OCI-LY3 (cell line): ENCODE measurements around the gene TBX5.

Experiments used
- CTCF ChIP-seq: fragments of 200-600, 300-600 bp; sonication (generic); IDR thresholded peaks from 2 replicates; pipeline ENCODE4 v1.5.1; 2014; ENCODE audit warnings: antibody characterized with exemption, low read length, low read depth
- EZH2phosphoT487 ChIP-seq: fragments of 200-600 bp; shearing (Covaris generic); IDR thresholded peaks from 2 replicates; pipeline ENCODE4 v1.6.1; 2018; ENCODE audit warnings: antibody characterized with exemption, mixed run types, low read depth

GRCh38 chr12:114396869-114397719 lies 8.8 kb downstream of the TBX5 start:
- TF ChIP-seq CTCF, result no peak
- no peak for TF ChIP-seq EZH2phosphoT487
